GM12878 (cell line): ENCODE data around the gene RWDD4. TPM values are rescaled to one million over a fixed set of nuclear protein-coding genes. Genes with fewer than 3 reads are reported as not detected.

ENCODE experiments used
- ATAC-seq: fragments of 200-7000 bp; cut with Tn5 transposase; 3 replicates; pipeline ENCODE4 v1.9.1; 2020; ENCODE audit warnings: mild to moderate bottlenecking, moderate library complexity
- BruUV-seq: library from RNA; stranded (reverse); fragments of 400-500 nt; replicated peaks from 2 replicates; lab custom pipeline; 2021; lab: Mats Ljungman, UMichigan
- CTCF ChIA-PET: fragments of 300-600 bp; sonication (Branson Sonifier 250); formaldehyde crosslinking; extraction: SDS; loops from one replicate; lab custom pipeline; 2021; ENCODE audit warnings: inconsistent platforms; lab: Yijun Ruan, JAX
- POLR2A ChIA-PET: fragments of 350-600 bp; formaldehyde crosslinking; extraction: SDS; loops from one replicate; lab custom pipeline; 2021; ENCODE audit warnings: inconsistent platforms; lab: Charles Lee
- RAD21 ChIA-PET: fragments of 300-600 bp; sonication (Branson Sonifier 250); formaldehyde crosslinking; loops from one replicate; lab custom pipeline; 2023; ENCODE audit warnings: antibody characterized with exemption; ENCODE audit not compliant: unreplicated experiment; lab: Charles Lee
- SMC1A ChIA-PET: fragments of 300-600 bp; sonication (Branson Sonifier 250); formaldehyde crosslinking; loops from one replicate; lab custom pipeline; 2023; ENCODE audit not compliant: unreplicated experiment, uncharacterized antibody; lab: Charles Lee
- DNase-seq: peaks from one replicate; pipeline ENCODE4 v3.0.0-alpha.2; 2011; ENCODE audit warnings: low read depth, low spot score
- FAIRE-seq: peaks from 3 replicates; lab custom pipeline; 2011; peaks lifted over from hg19 to GRCh38; lab: Jason Lieb, UNC
- H2AFZ ChIP-seq: 2 replicates; pipeline ENCODE4 v1.6.0; 2011; ENCODE audit warnings: low read depth, low read length, control low read depth; ENCODE audit not compliant: control insufficient read depth
- H3K27ac ChIP-seq: 2 replicates; pipeline ENCODE4 v1.5.1; 2011; ENCODE audit warnings: control low read depth; ENCODE audit not compliant: control insufficient read depth, insufficient read depth
- H3K27me3 ChIP-seq, 2 experiments: replicated peaks in 1 of 2; 2 replicates each; pipeline versions ENCODE4 v1.6.0 to v1.6.1; 2011; ENCODE audit warnings: low read length in 1 of 2; ENCODE audit not compliant: control insufficient read depth in 2 of 2, insufficient read depth in 2 of 2
- H3K36me3 ChIP-seq, 2 experiments: 2 replicates each; pipeline ENCODE4 v1.5.1; 2011; ENCODE audit warnings: low read length in 1 of 2; ENCODE audit not compliant: control insufficient read depth in 2 of 2, insufficient read depth in 2 of 2
- H3K4me1 ChIP-seq: 2 replicates; pipeline ENCODE4 v1.6.1; 2011; ENCODE audit warnings: mild to moderate bottlenecking, low read length, moderate library complexity, mixed read lengths; ENCODE audit not compliant: control insufficient read depth, insufficient read depth
- H3K4me2 ChIP-seq: 2 replicates; pipeline ENCODE4 v1.6.0; 2011; ENCODE audit warnings: control low read depth; ENCODE audit not compliant: control insufficient read depth, insufficient read depth
- H3K4me3 ChIP-seq: fragments of 200-600 bp; sonication (generic); 2 replicates; pipeline ENCODE4 v1.5.1; 2016
- H3K79me2 ChIP-seq: 2 replicates; pipeline ENCODE4 v1.6.0; 2011; ENCODE audit warnings: low read length; ENCODE audit not compliant: control insufficient read depth, insufficient read depth
- H3K9ac ChIP-seq: 2 replicates; pipeline ENCODE4 v1.8.0; 2011; ENCODE audit warnings: low read length, control low read depth, mixed read lengths; ENCODE audit not compliant: control insufficient read depth, insufficient read depth
- H3K9me3 ChIP-seq: replicated peaks from 3 replicates; pipeline ENCODE4 v1.5.1; 2011; ENCODE audit warnings: mild to moderate bottlenecking, low read length; ENCODE audit not compliant: control insufficient read depth, insufficient read depth
- H4K20me1 ChIP-seq: 2 replicates; pipeline ENCODE4 v1.6.0; 2011; ENCODE audit not compliant: control insufficient read depth, insufficient read depth
- BCL11A ChIP-seq: IDR thresholded peaks from 2 replicates; pipeline ENCODE4 v1.6.1; 2011; ENCODE audit warnings: low read depth, low read length
- BCLAF1 ChIP-seq: fragments of 450-650 bp; IDR thresholded peaks from 2 replicates; pipeline ENCODE4 v1.6.1; 2017; ENCODE audit warnings: antibody characterized with exemption, mild to moderate bottlenecking, moderate library complexity
- CREB1 ChIP-seq: IDR thresholded peaks from 2 replicates; pipeline ENCODE4 v1.6.1; 2012; ENCODE audit warnings: low read depth, mild to moderate bottlenecking, inconsistent platforms
- MTA3 ChIP-seq: IDR thresholded peaks from 2 replicates; pipeline ENCODE4 v1.6.1; 2012; ENCODE audit warnings: low read length, inconsistent platforms, borderline replicate concordance
- RELA ChIP-seq: fragments of 450-650 bp; IDR thresholded peaks from 2 replicates; pipeline ENCODE4 v1.8.0; 2014; ENCODE audit warnings: borderline replicate concordance; ENCODE audit not compliant: partially characterized antibody
- SP1 ChIP-seq: IDR thresholded peaks from one replicate; pipeline ENCODE4 v1.6.1; 2011; ENCODE audit warnings: low read depth, low read length
- SPI1 ChIP-seq: IDR thresholded peaks from 2 replicates; pipeline ENCODE4 v1.6.1; 2011; ENCODE audit warnings: low read depth, mild to moderate bottlenecking, low read length, moderate library complexity, borderline replicate concordance; ENCODE audit not compliant: insufficient read depth
- WGBS: methylation state at CpG from one replicate; pipeline ENCODE4 v1.1.6; 2016; ENCODE audit warnings: low lambda C conversion rate; ENCODE audit not compliant: insufficient replicate concordance, insufficient coverage; ENCODE audit errors: missing lambda C conversion rate; 5-methylcytosine and 5-hydroxymethylcytosine counted together
- in situ Hi-C: fragments of 300-500 bp; cut with MboI; formaldehyde crosslinking; loops from 9 replicates; pipeline ENCODE4 v1.14.3; 2018; ENCODE audit warnings: mixed read lengths
- intact Hi-C: fragments of 100-400 bp; cut with micrococcal nuclease; formaldehyde crosslinking; loops from one replicate; pipeline ENCODE4 v1.14.2; 2022; ENCODE audit not compliant: unreplicated experiment
- polyA plus RNA-seq, 11 experiments: library from polyadenylated mRNA; depleted of rRNA in 4 of 11; unstranded in 6 of 11; stranded (reverse) in 5 of 11; fragments of >200 nt; fragmentation: Nextera tagmentation in 4 of 11; fragmentation: Illumina TruSeq in 1 of 11; extraction: Ambion mirVana in 4 of 11; extraction: Trizol in 1 of 11; gene quantifications; 1 replicate in 1 of 11; 2 replicates in 10 of 11; pipeline versions ENCODE4 v1.2.1 to v1.2.3, GENCODE V29; 2011 to 2016; ENCODE audit warnings: inconsistent platforms in 2 of 11, missing spikeins in 2 of 11, low read depth in 1 of 11
- total RNA-seq, 4 experiments: library from RNA; depleted of rRNA in 3 of 4; stranded (reverse); fragments of >200 nt in 3 of 4; fragmentation: Illumina TruSeq in 1 of 4; extraction: Trizol in 1 of 4; gene quantifications; 2 replicates each; pipeline versions ENCODE4 v1.2.1 to v1.2.3, GENCODE V29; 2013 to 2021

Gene RWDD4
- total and polyA plus RNA-seq, 10 of the 15 experiments (the other 5 are each of a cell fraction or from before 2014, with no cell fraction given) = 11.2 to 37.8 (median 19.9) TPM

GRCh38 chr4:183633476-183634400, 25.2 kb downstream of the RWDD4 start:
- H3K9me3 ChIP-seq = no peaks in the 10 kb centered on the region
- no TSS peak for BruUV-seq
- H3K79me2 ChIP-seq = no peaks in the 10 kb centered on the region
- H3K4me2 ChIP-seq = no peak overlapping the region
- ATAC-seq (0 out of 3 replicates have a peak, but pooled peaks have one; percentile 42), DNase-seq (no peak), FAIRE-seq (no peak)
- no peaks in the 10 kb centered on the region for H3K4me1 ChIP-seq
- H3K27me3 ChIP-seq = no peaks in the 10 kb centered on the region
- intact Hi-C loops (no loop called here), in situ Hi-C loops (no loop called here)
- no peak overlapping the region for H3K27ac ChIP-seq
- SMC1A ChIA-PET = no interaction called here
- RAD21 ChIA-PET = no interaction called here
- WGBS = 63% methylated on average over 10 of the region's 11 CpGs
- CTCF ChIA-PET = no interaction called here
- H3K36me3 ChIP-seq = no peaks in the 10 kb centered on the region
- H3K9ac ChIP-seq = no peak overlapping the region
- H3K4me3 ChIP-seq = no peak overlapping the region
- no peak for TF ChIP-seq SPI1
- no peak for TF ChIP-seq MTA3
- TF ChIP-seq CREB1 = no peak
- TF ChIP-seq BCLAF1 = no peak
- TF ChIP-seq RELA = no peak
- TF ChIP-seq BCL11A = no peak
- no peak for TF ChIP-seq SP1
- H4K20me1 ChIP-seq = no peaks in the 10 kb centered on the region
- no peak overlapping the region; the same call in 1 of the 2 replicates for H2AFZ ChIP-seq
- POLR2A ChIA-PET = no interaction called here
